MM.1S (cell line): ENCODE data around the gene PLCH1.
A peak's percentile ranks its signal among the peaks of the same experiment; 100 is the strongest.

Source experiments
- DNase-seq: peaks from one replicate; pipeline ENCODE4 v3.0.0-alpha.2; 2015
- H2AFZ ChIP-seq: fragments of 300-600 bp; sonication (generic); 2 replicates; pipeline ENCODE4 v1.6.0; 2016; ENCODE audit warnings: antibody characterized with exemption, low read length
- H3F3A ChIP-seq: fragments of 300-600 bp; sonication (generic); 2 replicates; pipeline ENCODE4 v1.6.1; 2016; ENCODE audit warnings: mild to moderate bottlenecking, antibody characterized with exemption, low read length, moderate library complexity, mixed read lengths; ENCODE audit not compliant: insufficient read depth
- H3K27ac ChIP-seq: fragments of 300-600 bp; sonication (generic); 2 replicates; pipeline ENCODE4 v1.5.1; 2016; ENCODE audit warnings: mild to moderate bottlenecking, low read length
- H3K27me3 ChIP-seq: fragments of 300-600 bp; sonication (generic); replicated peaks from 2 replicates; pipeline ENCODE4 v1.6.0; 2016; ENCODE audit warnings: low read length; ENCODE audit not compliant: insufficient read depth
- H3K36me3 ChIP-seq: fragments of 300-600 bp; sonication (generic); replicated peaks from 2 replicates; pipeline ENCODE4 v1.6.1; 2016; ENCODE audit warnings: mild to moderate bottlenecking, low read length, mixed read lengths; ENCODE audit not compliant: insufficient read depth
- H3K4me1 ChIP-seq: fragments of 300-600 bp; sonication (generic); 2 replicates; pipeline ENCODE4 v1.6.1; 2016; ENCODE audit warnings: low read length, mixed read lengths
- H3K4me2 ChIP-seq: fragments of 300-600 bp; sonication (generic); 2 replicates; pipeline ENCODE4 v1.6.0; 2016; ENCODE audit warnings: low read depth, low read length
- H3K4me3 ChIP-seq: fragments of 300-600 bp; sonication (generic); 2 replicates; pipeline ENCODE4 v1.5.1; 2016; ENCODE audit warnings: low read length, mixed read lengths
- H3K79me2 ChIP-seq: fragments of 300-600 bp; sonication (generic); 2 replicates; pipeline ENCODE4 v1.6.1; 2016; ENCODE audit warnings: mixed run types, low read length, mixed read lengths
- H3K9ac ChIP-seq: fragments of 300-600 bp; sonication (generic); 2 replicates; pipeline ENCODE4 v1.6.1; 2016; ENCODE audit warnings: low read length, mixed read lengths
- H3K9me2 ChIP-seq: fragments of 300-600 bp; sonication (generic); replicated peaks from 2 replicates; pipeline ENCODE4 v1.6.1; 2016; ENCODE audit warnings: mild to moderate bottlenecking, low read length, mixed read lengths; ENCODE audit not compliant: insufficient read depth
- H3K9me3 ChIP-seq: fragments of 300-600 bp; sonication (generic); replicated peaks from 2 replicates; pipeline ENCODE4 v1.6.1; 2016; ENCODE audit warnings: mild to moderate bottlenecking, low read length, mixed read lengths; ENCODE audit not compliant: insufficient read depth
- H4K20me1 ChIP-seq: fragments of 300-600 bp; sonication (generic); 2 replicates; pipeline ENCODE4 v1.6.1; 2016; ENCODE audit warnings: mild to moderate bottlenecking, low read length, moderate library complexity, mixed read lengths; ENCODE audit not compliant: insufficient read depth
- CTCF ChIP-seq: fragments of 300-600 bp; sonication (generic); IDR thresholded peaks from 2 replicates; pipeline ENCODE4 v1.5.1; 2016; ENCODE audit warnings: antibody characterized with exemption, low read length, mixed read lengths
- EZH2 ChIP-seq: fragments of 300-600 bp; sonication (generic); optimal IDR thresholded peaks from 2 replicates; pipeline ENCODE3; 2017; ENCODE audit warnings: low read depth, mild to moderate bottlenecking, antibody characterized with exemption, low read length, mixed read lengths
- EZH2phosphoT487 ChIP-seq: fragments of 300-600 bp; sonication (generic); IDR thresholded peaks from 2 replicates; pipeline ENCODE4 v1.6.1; 2018; ENCODE audit warnings: antibody characterized with exemption, low read length

The PLCH1 gene

GRCh38 chr3:155356594-155357370, 388.1 kb downstream of the PLCH1 start:
- H3K4me1 ChIP-seq = no peaks in the 10 kb centered on the region
- no peak overlapping the region for H2AFZ ChIP-seq
- H3K27ac ChIP-seq = no peak overlapping the region
- H3K4me3 ChIP-seq = no peak overlapping the region
- no peaks in the 10 kb centered on the region for H3F3A ChIP-seq
- no peaks in the 10 kb centered on the region for H3K36me3 ChIP-seq
- no peaks in the 10 kb centered on the region for H4K20me1 ChIP-seq
- H3K9ac ChIP-seq = no peak overlapping the region
- DNase-seq = no peak
- TF ChIP-seq EZH2 = no peak
- no peak for TF ChIP-seq EZH2phosphoT487
- no peak; the same call in 1 of the 2 replicates for TF ChIP-seq CTCF
- no peaks in the 10 kb centered on the region for H3K9me2 ChIP-seq
- H3K4me2 ChIP-seq = no peak overlapping the region
- no peaks in the 10 kb centered on the region for H3K27me3 ChIP-seq
- no peaks in the 10 kb centered on the region for H3K79me2 ChIP-seq
- H3K9me3 ChIP-seq = no peaks in the 10 kb centered on the region

GRCh38 chr3:155354658-155355057, 390.2 kb downstream of the PLCH1 start:
- Histone ChIP-seq H3K9me2 (no peaks in the 10 kb centered on the region), H3K4me3 (no peak overlapping the region), H3K27ac (no peak overlapping the region), H3K4me1 (no peaks in the 10 kb centered on the region), H4K20me1 (no peaks in the 10 kb centered on the region), H3F3A (no peaks in the 10 kb centered on the region), H3K36me3 (no peaks in the 10 kb centered on the region), H3K4me2 (no peak overlapping the region), H2AFZ (no peak overlapping the region), H3K27me3 (no peaks in the 10 kb centered on the region), H3K9ac (no peak overlapping the region), H3K79me2 (no peaks in the 10 kb centered on the region), H3K9me3 (no peaks in the 10 kb centered on the region)
- TF ChIP-seq EZH2phosphoT487 (no peak), CTCF (no peak), EZH2 (no peak)
- no peak for DNase-seq

GRCh38 chr3:155352900-155353490, 391.9 kb downstream of the PLCH1 start:
- no peak for TF ChIP-seq EZH2phosphoT487
- no peak for TF ChIP-seq EZH2
- TF ChIP-seq CTCF = peak; percentile 67
- H2AFZ ChIP-seq = no peak overlapping the region
- peak; percentile 68 for DNase-seq
- H3F3A ChIP-seq = no peaks in the 10 kb centered on the region
- H3K9ac ChIP-seq = no peak overlapping the region
- H3K79me2 ChIP-seq = no peaks in the 10 kb centered on the region
- no peaks in the 10 kb centered on the region for H3K9me2 ChIP-seq
- H4K20me1 ChIP-seq = no peaks in the 10 kb centered on the region
- no peak overlapping the region for H3K4me3 ChIP-seq
- no peaks in the 10 kb centered on the region for H3K36me3 ChIP-seq
- H3K27ac ChIP-seq = no peak overlapping the region
- no peaks in the 10 kb centered on the region for H3K27me3 ChIP-seq
- H3K9me3 ChIP-seq = no peaks in the 10 kb centered on the region
- H3K4me1 ChIP-seq = no peaks in the 10 kb centered on the region
- no peak overlapping the region for H3K4me2 ChIP-seq
